ENCODE data around the gene PSMD1.

- no peak for TF ChIP-seq CTCF (IDR thresholded peaks at IDR 0.05)
- no peak for TF ChIP-seq POLR2A (IDR thresholded peaks at IDR 0.05)
- TF ChIP-seq POLR2AphosphoS5 (IDR thresholded peaks at IDR 0.05): no peak
Observed at GRCh38 chr2:231189571-231190495, 133.2 kb downstream of the PSMD1 start.

All from prostate gland (tissue), 2 donors.